PC-3 (cell line): ENCODE results near the gene TBC1D32. TPM values are rescaled to one million over a fixed set of nuclear protein-coding genes. Genes with fewer than 3 reads are reported as not detected.
"Not testable (repeated sequence)": the region's sequence is repeated elsewhere in the genome, so short reads cannot be mapped to it uniquely, and the experiment has no call there.

Source experiments
- ATAC-seq: fragments of 200-7000 bp; cut with Tn5 transposase; 2 replicates; pipeline ENCODE4 v1.9.1; 2020; ENCODE audit warnings: mild to moderate bottlenecking, moderate library complexity
- BruUV-seq: library from RNA; stranded (reverse); fragments of 400-500 nt; replicated peaks from 2 replicates; lab custom pipeline; 2021; lab: Mats Ljungman, UMichigan
- CTCF ChIA-PET: fragments of 300-600 bp; sonication (Branson Sonifier 250); formaldehyde crosslinking; loops from one replicate; lab custom pipeline; 2022; ENCODE audit warnings: antibody characterized with exemption; lab: Charles Lee
- POLR2A ChIA-PET: fragments of 300-600 bp; sonication (Branson Sonifier 250); formaldehyde crosslinking; loops from one replicate; lab custom pipeline; 2022; ENCODE audit warnings: antibody characterized with exemption; ENCODE audit not compliant: unreplicated experiment; lab: Charles Lee
- DNase-seq: peaks from one replicate; pipeline ENCODE4 v3.0.0-alpha.2; 2015
- H2AFZ ChIP-seq: fragments of 300-600 bp; sonication (generic); 2 replicates; pipeline ENCODE4 v1.6.0; 2016; ENCODE audit warnings: antibody characterized with exemption, low read length
- H3F3A ChIP-seq: fragments of 300-600 bp; sonication (generic); one replicate; pipeline ENCODE4 v1.6.0; 2017; ENCODE audit warnings: antibody characterized with exemption, low read length, control low read depth, mild to moderate bottlenecking; ENCODE audit not compliant: unreplicated experiment
- H3K27ac ChIP-seq: fragments of 300-600 bp; sonication (generic); 2 replicates; pipeline ENCODE4 v1.5.1; 2016; ENCODE audit warnings: mild to moderate bottlenecking, low read length
- H3K27me3 ChIP-seq: fragments of 300-600 bp; sonication (generic); 2 replicates; pipeline ENCODE4 v1.6.1; 2016; ENCODE audit warnings: low read length, mixed read lengths
- H3K36me3 ChIP-seq: fragments of 300-600 bp; sonication (generic); 2 replicates; pipeline ENCODE4 v1.6.1; 2016; ENCODE audit warnings: low read depth, mixed run types, low read length, mixed read lengths
- H3K4me1 ChIP-seq: fragments of 300-600 bp; sonication (generic); 2 replicates; pipeline ENCODE4 v1.5.1; 2016; ENCODE audit warnings: low read length; ENCODE audit not compliant: insufficient read depth
- H3K4me2 ChIP-seq: fragments of 300-600 bp; sonication (generic); 2 replicates; pipeline ENCODE4 v1.6.0; 2016; ENCODE audit warnings: low read length
- H3K4me3 ChIP-seq: fragments of 300-600 bp; sonication (generic); 2 replicates; pipeline ENCODE4 v1.5.1; 2016; ENCODE audit warnings: mild to moderate bottlenecking, low read length, mixed read lengths
- H3K79me2 ChIP-seq: fragments of 300-600 bp; sonication (generic); 2 replicates; pipeline ENCODE4 v1.6.1; 2017; ENCODE audit warnings: low read length, mixed read lengths
- H3K9ac ChIP-seq: fragments of 300-600 bp; sonication (generic); 2 replicates; pipeline ENCODE4 v1.6.0; 2016; ENCODE audit warnings: mild to moderate bottlenecking, low read length
- H3K9me2 ChIP-seq: fragments of 300-600 bp; sonication (generic); replicated peaks from 2 replicates; pipeline ENCODE4 v1.6.1; 2016; ENCODE audit warnings: mixed run types, low read length, mixed read lengths
- H3K9me3 ChIP-seq: fragments of 300-600 bp; sonication (generic); 2 replicates; pipeline ENCODE4 v1.6.1; 2016; ENCODE audit warnings: low read length, mixed read lengths
- H4K20me1 ChIP-seq: fragments of 300-600 bp; sonication (generic); 2 replicates; pipeline ENCODE4 v1.6.1; 2016; ENCODE audit warnings: low read length, mixed read lengths
- CTCF ChIP-seq: fragments of 300-600 bp; sonication (generic); conservative IDR thresholded peaks from 2 replicates; pipeline ENCODE4 v1.5.1; 2017; ENCODE audit warnings: antibody characterized with exemption, low read depth, mild to moderate bottlenecking, low read length
- EZH2 ChIP-seq: fragments of 300-600 bp; sonication (generic); IDR thresholded peaks from one replicate; pipeline ENCODE4 v1.6.1; 2017; ENCODE audit warnings: antibody characterized with exemption, mild to moderate bottlenecking, low read length; ENCODE audit not compliant: unreplicated experiment
- EZH2phosphoT487 ChIP-seq: fragments of 300-600 bp; sonication (generic); IDR thresholded peaks from 2 replicates; pipeline ENCODE4 v1.6.1; 2018; ENCODE audit warnings: mild to moderate bottlenecking, antibody characterized with exemption, low read length, borderline replicate concordance
- intact Hi-C: fragments of 100-400 bp; cut with micrococcal nuclease; formaldehyde crosslinking; loops from 2 replicates; pipeline ENCODE4 v1.9.0; 2023
- total RNA-seq: library from RNA; depleted of rRNA; stranded (reverse); fragments of >200 nt; gene quantifications from 2 replicates; pipeline ENCODE4 v1.2.3, GENCODE V29; 2014

The TBC1D32 gene
- total RNA-seq, 1 experiment from 2014 or later = 2.7 TPM

- H3K79me2 ChIP-seq = no peaks in the 10 kb centered on the region
- no peak overlapping the region for H3K4me3 ChIP-seq
- H3K27me3 ChIP-seq = no peaks in the 10 kb centered on the region
- H3K4me2 ChIP-seq = no peak overlapping the region
- intact Hi-C loops = no loop called here
- TF ChIP-seq EZH2phosphoT487 = no peak
- no peak for TF ChIP-seq EZH2
- TF ChIP-seq CTCF = no peak
- no peaks in the 10 kb centered on the region for H4K20me1 ChIP-seq
- no peak for DNase-seq
- H3K36me3 ChIP-seq = no peaks in the 10 kb centered on the region
- H3K9ac ChIP-seq = no peak overlapping the region
- no peaks in the 10 kb centered on the region for H3K9me3 ChIP-seq
- ATAC-seq = no peak
- H3K4me1 ChIP-seq = no peaks in the 10 kb centered on the region
- H2AFZ ChIP-seq = no peak overlapping the region
- ChIA-PET CTCF (no interaction called here), POLR2A (no interaction called here)
- no peaks in the 10 kb centered on the region for H3K9me2 ChIP-seq
- BruUV-seq = no TSS peak
- H3K27ac ChIP-seq = no peak overlapping the region
- H3F3A ChIP-seq = no peaks in the 10 kb centered on the region
Measured at GRCh38 chr6:121210943-121211342, 123.3 kb downstream of the TBC1D32 start.

- DNase-seq (no peak), ATAC-seq (no peak)
- no peaks in the 10 kb centered on the region for H3K27me3 ChIP-seq
- TF ChIP-seq EZH2 = no peak
- no peaks in the 10 kb centered on the region for H3K9me2 ChIP-seq
- H2AFZ ChIP-seq = no peak overlapping the region
- intact Hi-C loops = no loop called here
- no TSS peak for BruUV-seq
- POLR2A ChIA-PET = no interaction called here
- H3K4me2 ChIP-seq = no peak overlapping the region
- CTCF ChIA-PET = no interaction called here
- no peaks in the 10 kb centered on the region for H3K4me1 ChIP-seq
- H3K27ac ChIP-seq = no peak overlapping the region
- no peak overlapping the region for H3K4me3 ChIP-seq
- H4K20me1 ChIP-seq = no peaks in the 10 kb centered on the region
- H3K36me3 ChIP-seq = no peaks in the 10 kb centered on the region
- H3K9me3 ChIP-seq = no peaks in the 10 kb centered on the region
- H3F3A ChIP-seq = no peaks in the 10 kb centered on the region
- no peaks in the 10 kb centered on the region for H3K79me2 ChIP-seq
- H3K9ac ChIP-seq = no peak overlapping the region
Measured at GRCh38 chr6:121205569-121205968, 128.7 kb downstream of the TBC1D32 start.

- no TSS peak for BruUV-seq
- Histone ChIP-seq H3K9me3 (no peaks in the 10 kb centered on the region), H2AFZ (no peak overlapping the region), H3K9ac (no peak overlapping the region), H3F3A (no peaks in the 10 kb centered on the region), H3K4me1 (no peaks in the 10 kb centered on the region), H3K27ac (no peak overlapping the region), H3K27me3 (no peaks in the 10 kb centered on the region), H4K20me1 (no peaks in the 10 kb centered on the region), H3K9me2 (no peaks in the 10 kb centered on the region), H3K4me3 (no peak overlapping the region), H3K36me3 (no peaks in the 10 kb centered on the region), H3K4me2 (no peak overlapping the region), H3K79me2 (no peaks in the 10 kb centered on the region)
- ChIA-PET POLR2A (no interaction called here), CTCF (no interaction called here)
- DNase-seq (peak; percentile 4), ATAC-seq (no peak)
- TF ChIP-seq EZH2phosphoT487 (no peak), CTCF (no peak)
- intact Hi-C loops = no loop called here
Measured at GRCh38 chr6:121201105-121201504, 133.2 kb downstream of the TBC1D32 start.

GRCh38 chr6:121196042-121196441 is 138.2 kb downstream of the TBC1D32 start:
- H3K27ac ChIP-seq, intact Hi-C loops, H3K4me1 ChIP-seq, H3K4me2 ChIP-seq, POLR2A ChIA-PET, H3K79me2 ChIP-seq, H3K27me3 ChIP-seq, H3K9me3 ChIP-seq, H3K9ac ChIP-seq, CTCF ChIA-PET, DNase-seq, ATAC-seq, H3K4me3 ChIP-seq, BruUV-seq, H4K20me1 ChIP-seq, H3F3A ChIP-seq, H3K9me2 ChIP-seq, H2AFZ ChIP-seq, H3K36me3 ChIP-seq: not testable (repeated sequence)
